ENCODE results near the gene RCOR1.

GRCh38 chr14:102697501-102697900, 105.1 kb downstream of the RCOR1 start:
- TF ChIP-seq CTCF (conservative IDR thresholded peaks at IDR 0.05; ENCODE audit: low read depth, low read length) (no peak), EZH2 (IDR thresholded peaks at IDR 0.05; ENCODE audit: borderline replicate concordance, low read depth, low read length, poor library complexity, severe bottlenecking) (no peak)
